Keratinocyte (primary cell): ENCODE results near the gene SAMD5.

Experiments
- EZH2 ChIP-seq: IDR thresholded peaks from one replicate; pipeline ENCODE4 v1.6.1; 2012; ENCODE audit warnings: inconsistent platforms, mild to moderate bottlenecking, low read length, moderate library complexity
- TF ChIP-seq, protein P1 (sequence below), 3 experiments: IDR thresholded peaks in 1 of 3; conservative IDR thresholded peaks in 1 of 3; optimal IDR thresholded peaks in 1 of 3; 2 replicates in 2 of 3; 3 replicates in 1 of 3; pipeline versions ENCODE3 to v1.5.1; 2011; ENCODE audit warnings: low read length in 3 of 3, mild to moderate bottlenecking in 3 of 3, moderate library complexity in 2 of 3, control low read depth in 1 of 3, inconsistent platforms in 1 of 3; ENCODE audit not compliant: insufficient read depth in 2 of 3; ENCODE audit errors: extremely low read depth in 1 of 3

- TF ChIP-seq, protein P1, sequence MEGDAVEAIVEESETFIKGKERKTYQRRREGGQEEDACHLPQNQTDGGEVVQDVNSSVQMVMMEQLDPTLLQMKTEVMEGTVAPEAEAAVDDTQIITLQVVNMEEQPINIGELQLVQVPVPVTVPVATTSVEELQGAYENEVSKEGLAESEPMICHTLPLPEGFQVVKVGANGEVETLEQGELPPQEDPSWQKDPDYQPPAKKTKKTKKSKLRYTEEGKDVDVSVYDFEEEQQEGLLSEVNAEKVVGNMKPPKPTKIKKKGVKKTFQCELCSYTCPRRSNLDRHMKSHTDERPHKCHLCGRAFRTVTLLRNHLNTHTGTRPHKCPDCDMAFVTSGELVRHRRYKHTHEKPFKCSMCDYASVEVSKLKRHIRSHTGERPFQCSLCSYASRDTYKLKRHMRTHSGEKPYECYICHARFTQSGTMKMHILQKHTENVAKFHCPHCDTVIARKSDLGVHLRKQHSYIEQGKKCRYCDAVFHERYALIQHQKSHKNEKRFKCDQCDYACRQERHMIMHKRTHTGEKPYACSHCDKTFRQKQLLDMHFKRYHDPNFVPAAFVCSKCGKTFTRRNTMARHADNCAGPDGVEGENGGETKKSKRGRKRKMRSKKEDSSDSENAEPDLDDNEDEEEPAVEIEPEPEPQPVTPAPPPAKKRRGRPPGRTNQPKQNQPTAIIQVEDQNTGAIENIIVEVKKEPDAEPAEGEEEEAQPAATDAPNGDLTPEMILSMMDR (optimal IDR thresholded peaks at IDR 0.05 in 1 of 3, IDR thresholded peaks at IDR 0.05 in 1 of 3, conservative IDR thresholded peaks at IDR 0.05 in 1 of 3; ENCODE audit: extremely low read depth in 1 of 3, insufficient read depth in 2 of 3, low read length in 3 of 3): no peak
- no peak for TF ChIP-seq EZH2
These were observed 31.6 kb downstream of the SAMD5 start for GRCh38 chr6:147540075-147540474.
